Spleen (tissue), 11 donors: ENCODE measurements around the gene KRTAP12-1. TPM values are rescaled to one million over a fixed set of nuclear protein-coding genes. Genes with fewer than 3 reads are reported as not detected.

ENCODE experiments used
- DNase-seq: peaks from one replicate; pipeline ENCODE4 v3.0.0-alpha.2; 2020
- H3K27ac ChIP-seq, 8 donors: fragments of 200-600 bp; sonication (generic) in 7 of 8; 1 replicate in 4 of 8; 2 replicates in 4 of 8; pipeline versions ENCODE4 v1.5.0 to v1.8.0; 2016 to 2021; ENCODE audit warnings: inconsistent platforms in 4 of 8, mild to moderate bottlenecking in 4 of 8, moderate library complexity in 1 of 8
- H3K27me3 ChIP-seq, 7 donors: fragments of 200-600 bp; sonication (generic) in 6 of 7; replicated peaks in 1 of 7; 1 replicate in 4 of 7; 2 replicates in 3 of 7; pipeline versions ENCODE4 v1.5.0 to v1.8.0; 2016 to 2021; ENCODE audit warnings: inconsistent platforms in 3 of 7, mild to moderate bottlenecking in 1 of 7
- H3K36me3 ChIP-seq, 6 donors: fragments of 200-600 bp; sonication (generic) in 5 of 6; 1 replicate in 4 of 6; 2 replicates in 2 of 6; pipeline versions ENCODE4 v1.5.0 to v1.8.0; 2016 to 2021; ENCODE audit warnings: inconsistent platforms in 2 of 6
- H3K4me1 ChIP-seq, 6 donors: fragments of 200-600 bp; sonication (generic) in 5 of 6; 1 replicate in 3 of 6; 2 replicates in 3 of 6; pipeline versions ENCODE4 v1.5.0 to v1.8.0; 2016 to 2021; ENCODE audit warnings: inconsistent platforms in 3 of 6
- H3K4me3 ChIP-seq, 8 donors: fragments of 200-600 bp; sonication (generic) in 7 of 8; 1 replicate in 4 of 8; 2 replicates in 4 of 8; pipeline versions ENCODE4 v1.5.0 to v1.8.0; 2016 to 2021; ENCODE audit warnings: inconsistent platforms in 4 of 8, mild to moderate bottlenecking in 4 of 8, moderate library complexity in 2 of 8
- H3K9me3 ChIP-seq, 8 donors: fragments of 200-600 bp; sonication (generic) in 7 of 8; 1 replicate in 4 of 8; 2 replicates in 4 of 8; pipeline versions ENCODE4 v1.5.0 to v1.8.0; 2016 to 2021; ENCODE audit warnings: inconsistent platforms in 4 of 8
- CTCF ChIP-seq, 11 experiments: fragments of 200-600 bp in 7 of 11; fragments of 450-650 bp in 4 of 11; sonication (generic) in 4 of 11; IDR thresholded peaks in 8 of 11; conservative IDR thresholded peaks in 3 of 11; 1 replicate in 7 of 11; 2 replicates in 4 of 11; pipeline versions ENCODE4 v1.4.0 to v1.8.0; 2016 to 2021; ENCODE audit warnings: antibody characterized with exemption in 11 of 11, inconsistent platforms in 4 of 11, mild to moderate bottlenecking in 1 of 11
- POLR2A ChIP-seq, 3 donors: fragments of 450-650 bp; IDR thresholded peaks; one replicate each; pipeline ENCODE4 v1.5.1; 2017; ENCODE audit warnings: antibody characterized with exemption in 3 of 3, mild to moderate bottlenecking in 1 of 3
- POLR2AphosphoS5 ChIP-seq, 3 donors: sonication (generic); formaldehyde crosslinking; IDR thresholded peaks; one replicate each; pipeline ENCODE4 v1.5.1; 2017; ENCODE audit warnings: antibody characterized with exemption in 3 of 3
- WGBS, 5 donors: extraction: QIAGEN DNeasy Blood & Tissue Kit in 3 of 5; methylation state at CpG; one replicate each; pipeline versions ENCODE4 v1.1.5 to v1.1.7; 2013 to 2018; 5-methylcytosine and 5-hydroxymethylcytosine counted together
- intact Hi-C: fragments of 100-400 bp; cut with DNase I; formaldehyde crosslinking; loops from one replicate; pipeline ENCODE4 v1.15.0; 2023; ENCODE audit warnings: low total_unique reads
- polyA plus RNA-seq, 3 donors: library from polyadenylated mRNA; stranded (reverse); fragments of 200-250 nt; gene quantifications; one replicate each; pipeline ENCODE4 v1.2.1, GENCODE V29; 2013
- total RNA-seq, 7 donors: library from RNA; depleted of rRNA in 3 of 7; stranded (reverse); fragments of >200 nt in 3 of 7; fragmentation: NEBNext Ultra II Directional in 4 of 7; extraction: Animal tissue kit (Norgen Biotek cat#: 25700) in 4 of 7; gene quantifications; one replicate each; pipeline versions ENCODE4 v1.1.0 to v1.2.1, GENCODE V29; 2016 to 2021
- donor health status: healthy with polysubstance abuse.
- donor health status: DM: no; HTN: no; CAD: no; lungs with moderate emphysema.
- donor health status: DM: no; HTN: no; CAD: no.
- donor health status: Bipolar disorder and iron deficiency.
- donor health status: healthy.
- donor health status: DM: no; HTN: no; CAD: no.
- donor health status: DM: yes; HTN: yes; CAD: no.

The KRTAP12-1 gene
- total and polyA plus RNA-seq, 10 donors, result not detected

- Histone ChIP-seq H3K27me3 (peaks cover 12 to 96% (median 89%) of the 10 kb centered on the region in 7 donors), H3K4me1 (peaks cover 0 to 58% (median 24%) of the 10 kb centered on the region in 6 donors), H3K4me3 (peak overlapping the region in 1 of 8 donors; percentile 36), H3K27ac (no peak overlapping the region), H3K9me3 (peaks cover 0 to 14% (median 0%) of the 10 kb centered on the region in 8 donors), H3K36me3 (no peaks in the 10 kb centered on the region)
- TF ChIP-seq POLR2A (IDR thresholded peaks at IDR 0.05), result no peak
- TF ChIP-seq CTCF (IDR thresholded peaks at IDR 0.05 in 8 of 11, conservative IDR thresholded peaks at IDR 0.05 in 3 of 11), result no peak
- TF ChIP-seq POLR2AphosphoS5 (IDR thresholded peaks at IDR 0.05), result no peak
- WGBS, 5 donors, result 4 to 10% (median 4%) methylated on average over 9 to 17 of the region's 17 CpGs
- DNase-seq, result no peak
- intact Hi-C loops, result no loop called here
These were observed 28.3 kb upstream of the KRTAP12-1 start for GRCh38 chr21:44710294-44710665.

- 3 to 6% (median 5%) methylated on average over 23 to 45 of the region's 45 CpGs for WGBS, 5 donors
- no peaks in the 10 kb centered on the region for H3K36me3 ChIP-seq
- TF ChIP-seq CTCF (IDR thresholded peaks at IDR 0.05 in 8 of 11, conservative IDR thresholded peaks at IDR 0.05 in 3 of 11) (no peak), POLR2AphosphoS5 (IDR thresholded peaks at IDR 0.05) (no peak), POLR2A (IDR thresholded peaks at IDR 0.05) (no peak)
- peaks cover 0 to 56% (median 24%) of the 10 kb centered on the region in 6 donors for H3K4me1 ChIP-seq
- H3K27ac ChIP-seq, result no peak overlapping the region
- peak overlapping the region in 1 of 8 donors; percentile 36 for H3K4me3 ChIP-seq
- peaks cover 0 to 16% (median 0%) of the 10 kb centered on the region in 8 donors for H3K9me3 ChIP-seq
- intact Hi-C loops, result no loop called here
- DNase-seq, result peak; percentile 69
- peaks cover 12 to 100% (median 88%) of the 10 kb centered on the region in 7 donors for H3K27me3 ChIP-seq
These were observed 27.7 kb upstream of the KRTAP12-1 start for GRCh38 chr21:44709426-44710293.

- no peak for DNase-seq
- Histone ChIP-seq H3K27me3 (peaks cover 12 to 100% (median 93%) of the 10 kb centered on the region in 7 donors), H3K9me3 (peaks cover 0 to 17% (median 0%) of the 10 kb centered on the region in 8 donors), H3K4me3 (peak overlapping the region in 1 of 8 donors; percentile 36), H3K4me1 (peaks cover 0 to 56% (median 24%) of the 10 kb centered on the region in 6 donors), H3K36me3 (no peaks in the 10 kb centered on the region), H3K27ac (no peak overlapping the region)
- intact Hi-C loops, result no loop called here
- WGBS, 5 donors, result 0 to 16% (median 6%) methylated on average over 2 to 25 of the region's 25 CpGs
- TF ChIP-seq POLR2AphosphoS5 (IDR thresholded peaks at IDR 0.05) (no peak), CTCF (IDR thresholded peaks at IDR 0.05 in 8 of 11, conservative IDR thresholded peaks at IDR 0.05 in 3 of 11) (no peak), POLR2A (IDR thresholded peaks at IDR 0.05) (no peak)
These were observed 27.0 kb upstream of the KRTAP12-1 start for GRCh38 chr21:44708866-44709425.
